GM21515 (cell line): ENCODE results near the gene CHL1.

Experiments
- ATAC-seq: cut with Tn5 transposase; IDR thresholded peaks from one replicate; pipeline ENCODE4 v1.9.1; 2021; ENCODE audit not compliant: unreplicated experiment

The CHL1 gene

DNA sequence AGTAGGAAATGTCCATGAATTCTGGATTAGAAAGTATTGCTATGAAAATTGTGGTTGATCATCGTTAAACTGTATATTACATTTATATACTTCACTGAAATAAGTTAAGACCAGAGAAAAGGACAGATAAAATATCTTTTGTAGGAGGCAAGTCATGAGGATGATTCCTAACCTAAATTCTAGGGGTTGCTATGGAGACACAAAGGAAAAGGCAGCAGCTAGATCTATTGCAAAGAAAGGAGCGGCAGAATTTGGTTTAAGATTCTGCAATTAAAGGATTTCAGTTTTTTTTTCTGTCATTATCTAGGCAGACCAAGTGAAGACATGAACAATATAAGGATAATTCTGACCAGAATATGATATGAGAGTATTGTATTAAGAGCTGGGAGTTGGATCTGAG lies 136.1 kb downstream of the CHL1 start:
- no peak for ATAC-seq

DNA sequence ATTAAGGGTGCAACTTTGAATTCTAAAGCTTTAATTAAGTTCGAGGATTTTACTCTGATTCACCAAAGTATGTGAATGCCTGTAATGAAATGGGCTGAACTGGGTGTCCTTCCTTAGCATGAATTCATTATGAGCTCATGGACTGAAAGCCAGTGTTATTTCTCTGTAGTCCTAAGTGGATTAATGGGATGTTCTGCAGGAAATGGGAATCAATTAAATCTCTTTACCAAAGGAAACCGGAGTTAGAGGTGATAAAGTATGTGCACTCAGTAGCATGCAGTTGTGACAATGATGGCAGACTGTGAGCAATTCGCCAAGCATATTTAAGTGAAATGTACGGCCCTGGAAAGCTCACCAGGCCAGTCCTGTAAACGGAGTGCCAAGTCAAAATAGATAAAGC lies 138.7 kb downstream of the CHL1 start:
- ATAC-seq = no peak

DNA sequence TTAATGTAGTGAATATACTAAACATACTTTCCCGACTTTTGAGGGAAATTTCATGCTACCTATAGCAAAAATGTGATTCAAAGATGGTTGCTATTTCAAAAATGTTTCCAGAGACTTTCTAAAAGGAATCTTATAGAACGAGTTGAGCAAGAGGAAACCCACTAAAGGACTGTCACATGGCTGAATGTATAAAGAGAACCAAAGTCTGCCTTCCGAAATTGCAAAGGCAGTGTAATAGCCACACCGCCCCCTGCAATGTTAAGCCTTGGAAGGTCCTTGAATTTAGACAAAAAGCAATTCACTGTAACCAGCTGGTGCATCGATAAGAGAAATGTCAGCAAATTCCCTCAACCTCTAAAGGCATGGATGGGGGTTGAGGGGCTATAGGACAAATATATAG lies 142.8 kb downstream of the CHL1 start:
- ATAC-seq = no peak

DNA sequence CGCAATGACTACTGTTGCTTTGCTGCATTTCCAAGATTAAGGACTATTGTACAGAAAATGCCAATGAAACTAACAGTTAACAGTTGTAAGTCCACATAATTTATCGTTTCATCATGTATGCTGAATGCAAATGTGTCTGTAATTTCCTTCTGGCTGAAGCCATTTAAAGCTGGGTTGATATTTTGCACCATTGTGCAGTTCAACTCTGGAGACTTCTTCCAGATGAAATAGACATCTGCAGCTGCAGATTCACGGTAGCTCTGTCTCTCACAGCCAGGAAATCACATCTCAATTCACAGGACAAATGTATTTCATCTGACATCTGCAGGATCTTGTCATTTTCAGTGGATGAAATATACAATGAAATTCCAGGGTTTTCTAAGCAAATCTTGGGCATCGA lies 145.4 kb downstream of the CHL1 start:
- ATAC-seq = no peak

GRCh38 chr3:346186-346585 lies 149.6 kb downstream of the CHL1 start:
- no peak for ATAC-seq

DNA sequence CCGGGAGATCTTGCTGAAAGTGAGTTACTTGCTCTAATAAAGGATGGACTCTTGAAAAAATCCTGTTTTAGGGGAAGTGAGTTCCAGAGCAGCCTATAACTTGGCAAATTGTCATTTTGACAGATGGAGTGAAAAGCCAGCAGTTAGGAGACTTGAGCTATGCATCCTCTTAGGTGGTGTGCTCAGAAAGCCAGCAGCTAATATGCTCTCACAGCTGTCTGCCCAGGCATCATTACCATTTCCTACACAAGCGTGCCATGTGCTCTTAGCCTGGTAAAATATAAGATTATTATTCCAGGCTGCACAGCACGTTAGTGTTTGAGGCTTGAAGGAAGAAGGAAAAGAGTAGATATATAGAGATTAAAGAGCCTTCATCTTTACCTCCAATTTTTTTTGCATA lies 151.0 kb downstream of the CHL1 start:
- ATAC-seq = no peak

GRCh38 chr3:350871-351371 lies 154.4 kb downstream of the CHL1 start:
- ATAC-seq = no peak

GRCh38 chr3:352599-352998 lies 156.0 kb downstream of the CHL1 start:
- no peak for ATAC-seq

- ATAC-seq = no peak
Observed at GRCh38 chr3:353191-353739, 156.7 kb downstream of the CHL1 start.

- ATAC-seq = peak; percentile 82
Observed at GRCh38 chr3:354432-354831, 157.9 kb downstream of the CHL1 start.

DNA sequence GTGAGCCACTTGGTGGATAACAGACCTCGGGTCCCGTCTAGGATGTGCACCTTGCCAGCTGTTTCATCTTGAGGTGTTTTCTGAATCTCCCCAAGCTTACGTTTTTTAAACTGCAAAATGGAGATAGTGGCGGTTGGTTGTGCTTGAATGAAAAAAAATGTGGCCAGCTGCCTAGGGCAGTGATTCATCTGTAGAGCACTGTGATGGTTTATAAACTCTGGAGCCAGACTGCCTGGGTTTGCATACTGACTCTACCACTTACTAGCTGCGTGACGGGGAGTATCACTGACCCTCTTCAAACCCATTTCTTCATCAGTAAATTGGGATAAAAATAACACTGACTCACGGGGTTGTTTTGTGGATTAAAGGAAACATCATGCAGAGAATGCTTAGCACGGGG lies 159.1 kb downstream of the CHL1 start:
- ATAC-seq = peak; percentile 39

GRCh38 chr3:356952-357351 lies 160.4 kb downstream of the CHL1 start:
- ATAC-seq = no peak

DNA sequence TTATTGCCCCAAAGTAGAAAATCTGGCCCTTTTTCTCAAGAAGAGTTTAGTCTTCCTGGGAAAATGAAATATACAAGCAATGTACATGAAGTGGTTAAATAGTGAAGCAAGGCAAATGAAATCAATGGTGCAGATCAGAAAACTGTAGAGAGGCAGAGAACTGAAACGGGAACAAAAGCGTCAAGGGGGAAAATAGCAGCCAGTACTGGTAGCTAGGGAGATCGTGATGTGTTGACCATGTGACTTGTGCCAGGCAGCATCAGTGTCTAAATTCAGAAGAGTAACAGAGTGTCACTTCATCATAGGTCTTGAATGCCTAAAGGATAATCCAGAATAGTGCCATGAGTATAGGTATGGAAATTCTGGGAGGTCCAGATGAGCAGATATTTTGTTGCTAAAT lies 163.1 kb downstream of the CHL1 start:
- ATAC-seq = peak; percentile 44

DNA sequence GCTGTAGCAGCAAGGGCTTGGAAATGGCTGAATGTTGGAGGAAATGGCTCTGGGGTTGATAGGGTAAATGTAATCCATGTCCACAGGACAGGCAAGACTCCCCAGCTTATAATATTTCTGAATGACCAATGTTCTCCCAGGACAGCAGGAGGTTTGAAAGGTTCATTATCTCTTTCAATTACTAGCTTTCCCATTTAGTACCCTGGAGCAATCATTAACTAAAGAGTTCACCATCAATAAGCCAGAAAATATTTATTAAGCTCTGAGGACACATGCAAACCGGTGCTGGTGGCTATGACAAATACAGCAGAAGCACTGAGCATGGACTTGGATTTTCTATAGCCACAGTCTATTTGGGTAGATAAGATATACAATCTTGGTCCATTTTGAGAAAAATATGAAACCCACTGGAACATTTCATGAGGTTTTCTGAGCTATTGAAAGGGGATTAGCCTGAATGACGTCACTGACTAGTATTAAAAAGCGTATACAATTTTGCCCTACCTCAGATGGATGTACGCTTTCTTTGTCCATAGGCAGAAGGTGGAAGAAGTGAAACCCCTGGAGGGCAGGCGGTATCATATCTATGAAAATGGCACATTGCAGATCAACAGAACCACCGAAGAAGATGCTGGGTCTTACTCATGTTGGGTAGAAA lies 166.2 kb downstream of the CHL1 start:
- no peak for ATAC-seq

DNA sequence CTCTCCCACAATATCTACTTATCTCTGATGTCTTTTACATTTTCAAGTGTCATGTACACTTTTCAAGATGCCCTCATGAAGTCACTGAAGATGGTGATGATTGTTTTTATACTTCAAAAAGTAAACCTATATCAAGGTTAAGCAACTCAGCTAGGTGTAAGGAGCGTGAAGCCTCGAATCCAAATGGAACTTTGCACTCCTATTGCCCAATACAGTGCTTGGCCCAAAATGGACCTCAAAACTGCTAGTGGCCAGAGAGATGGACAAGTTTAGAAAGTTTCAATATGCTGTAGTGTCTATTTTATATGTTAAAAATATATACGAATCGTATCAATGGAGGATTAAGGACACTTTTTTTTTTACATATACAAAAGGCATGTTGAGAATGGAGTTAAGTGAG lies 167.7 kb downstream of the CHL1 start:
- ATAC-seq = no peak

- peak; percentile 77 for ATAC-seq
Observed at GRCh38 chr3:365268-365667, 168.7 kb downstream of the CHL1 start.

DNA sequence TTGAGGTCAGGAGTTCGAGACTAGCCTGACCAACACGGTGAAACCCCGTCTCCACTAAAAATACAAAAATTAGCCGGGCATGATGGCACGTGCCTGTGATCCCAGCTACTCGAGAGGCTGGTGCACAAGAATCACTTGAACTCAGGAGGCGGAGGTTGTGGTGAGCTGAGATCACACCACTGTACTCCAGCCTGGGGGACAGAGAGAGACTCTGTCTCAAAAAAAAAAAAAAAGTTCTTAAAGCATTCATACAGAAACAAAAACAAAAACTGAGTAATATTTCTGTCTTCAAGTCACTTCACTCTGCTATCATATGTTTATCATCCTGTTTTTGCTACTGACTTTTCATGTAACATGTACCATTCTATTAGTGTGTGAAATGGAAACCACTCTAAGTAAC lies 169.7 kb downstream of the CHL1 start:
- peak; percentile 39 for ATAC-seq

GRCh38 chr3:373193-373779 lies 176.7 kb downstream of the CHL1 start:
- no peak for ATAC-seq

- no peak for ATAC-seq
Observed at GRCh38 chr3:374459-374858, 177.9 kb downstream of the CHL1 start.

GRCh38 chr3:377158-377561 lies 180.6 kb downstream of the CHL1 start:
- peak; percentile 64 for ATAC-seq

DNA sequence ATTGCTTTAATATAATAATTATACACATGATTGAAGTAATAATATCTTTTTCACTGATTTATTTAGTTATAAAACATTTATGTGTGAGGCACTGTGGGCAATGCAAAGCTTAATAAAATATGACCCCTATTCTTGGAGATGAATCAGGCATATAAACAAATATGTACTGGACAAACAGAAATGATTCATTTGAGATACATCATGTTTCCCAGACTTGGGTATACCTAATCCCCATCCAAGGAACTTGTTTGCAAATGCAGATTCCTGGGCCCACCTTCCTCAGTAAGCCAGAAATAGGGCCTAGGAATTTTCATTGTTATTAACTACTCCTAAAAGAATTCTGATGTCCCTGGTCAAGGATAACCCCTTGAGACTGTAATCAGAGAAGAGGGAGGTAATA lies 184.2 kb downstream of the CHL1 start:
- no peak for ATAC-seq

DNA sequence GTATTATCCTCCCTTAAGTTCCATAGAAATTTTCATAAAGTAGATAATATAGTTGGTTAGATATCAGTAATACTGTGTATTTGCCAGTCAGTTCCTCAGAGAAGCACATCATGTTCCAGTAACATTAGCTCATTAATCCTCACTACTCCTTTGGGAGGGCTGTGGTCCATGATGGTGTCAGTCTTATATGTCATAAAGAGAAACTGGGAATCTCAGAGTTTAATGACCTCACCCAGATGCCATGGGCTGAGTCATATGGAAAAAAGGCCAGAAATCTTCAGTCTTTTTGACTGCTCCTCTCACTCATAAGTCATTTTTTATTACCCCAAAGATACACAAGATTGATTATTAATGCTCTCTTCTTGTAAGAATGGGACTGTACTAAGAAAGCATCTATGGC lies 188.6 kb downstream of the CHL1 start:
- ATAC-seq = no peak

DNA sequence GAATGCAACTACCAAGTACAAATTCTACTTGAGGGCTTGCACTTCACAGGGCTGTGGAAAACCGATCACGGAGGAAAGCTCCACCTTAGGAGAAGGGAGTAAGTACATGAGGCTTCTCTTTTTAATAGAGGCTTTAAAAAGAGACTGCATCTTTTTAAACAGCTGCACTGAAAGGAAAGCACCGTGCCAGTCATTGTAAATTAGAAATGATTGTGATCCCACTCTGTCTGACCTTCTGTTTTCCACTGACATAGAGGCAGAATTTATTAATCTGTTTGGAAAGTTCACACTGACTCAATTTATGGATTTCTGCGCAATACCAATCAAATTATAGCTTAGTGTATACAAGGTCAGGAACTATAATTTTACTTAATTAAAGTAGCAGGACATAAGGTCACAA lies 198.2 kb downstream of the CHL1 start:
- no peak for ATAC-seq
